Measurements from ENCODE around the gene TMEM190.

- TF ChIP-seq CTCF (IDR thresholded peaks at IDR 0.05; ENCODE audit: poor library complexity) = no peak
- no peak for TF ChIP-seq EZH2phosphoT487 (IDR thresholded peaks at IDR 0.05; ENCODE audit: low read depth, severe bottlenecking, unreplicated experiment)
- TF ChIP-seq EZH2 (IDR thresholded peaks at IDR 0.05; ENCODE audit: borderline replicate concordance) = no peak
These were observed 7.7 kb downstream of the TMEM190 start, which contains the start of gene TMEM238 for GRCh38 chr19:55384131-55384919.

Measured in hepatocyte (in vitro differentiated cells).